Neural crest cell (in vitro differentiated cells): ENCODE data around the gene LLGL2. TPM values are rescaled to one million over a fixed set of nuclear protein-coding genes. Genes with fewer than 3 reads are reported as not detected.

Source experiments
- DNase-seq: peaks from one replicate; pipeline ENCODE4 v3.0.0; 2021; ENCODE audit warnings: low read depth, mixed read lengths, low spot score
- H3K27ac Mint-ChIP-seq: one replicate; pipeline ENCODE4 v1.8.0; 2021; ENCODE audit warnings: mild to moderate bottlenecking, mixed read lengths; ENCODE audit not compliant: unreplicated experiment
- H3K27me3 Mint-ChIP-seq: 2 replicates; pipeline ENCODE4 v1.8.0; 2021; ENCODE audit warnings: low read depth, mild to moderate bottlenecking, mixed read lengths
- H3K36me3 Mint-ChIP-seq: 2 replicates; pipeline ENCODE4 v1.8.0; 2021; ENCODE audit warnings: low read depth, mild to moderate bottlenecking, mixed read lengths
- H3K4me1 Mint-ChIP-seq: 2 replicates; pipeline ENCODE4 v1.8.0; 2021; ENCODE audit warnings: mixed read lengths
- H3K4me3 Mint-ChIP-seq: one replicate; pipeline ENCODE4 v1.8.0; 2021; ENCODE audit warnings: mild to moderate bottlenecking, mixed read lengths
- H3K9me3 Mint-ChIP-seq: 2 replicates; pipeline ENCODE4 v1.8.0; 2021; ENCODE audit warnings: mixed read lengths
- total RNA-seq: library from RNA; stranded (reverse); gene quantifications from 2 replicates; pipeline ENCODE4 v1.2.1, GENCODE V29; 2021
- TF ChIP-seq, protein P1 (sequence below): fragments of 200-600 bp; sonication (generic); conservative IDR thresholded peaks from 2 replicates; pipeline ENCODE4 v1.5.0; 2021; ENCODE audit warnings: antibody characterized with exemption, mild to moderate bottlenecking

LLGL2 gene
- total RNA-seq, 1 donor from 2014 or later, result 3.4 TPM

GRCh38 chr17:75500419-75501216 lies 24.9 kb upstream of the LLGL2 start:
- TF ChIP-seq, protein P1, sequence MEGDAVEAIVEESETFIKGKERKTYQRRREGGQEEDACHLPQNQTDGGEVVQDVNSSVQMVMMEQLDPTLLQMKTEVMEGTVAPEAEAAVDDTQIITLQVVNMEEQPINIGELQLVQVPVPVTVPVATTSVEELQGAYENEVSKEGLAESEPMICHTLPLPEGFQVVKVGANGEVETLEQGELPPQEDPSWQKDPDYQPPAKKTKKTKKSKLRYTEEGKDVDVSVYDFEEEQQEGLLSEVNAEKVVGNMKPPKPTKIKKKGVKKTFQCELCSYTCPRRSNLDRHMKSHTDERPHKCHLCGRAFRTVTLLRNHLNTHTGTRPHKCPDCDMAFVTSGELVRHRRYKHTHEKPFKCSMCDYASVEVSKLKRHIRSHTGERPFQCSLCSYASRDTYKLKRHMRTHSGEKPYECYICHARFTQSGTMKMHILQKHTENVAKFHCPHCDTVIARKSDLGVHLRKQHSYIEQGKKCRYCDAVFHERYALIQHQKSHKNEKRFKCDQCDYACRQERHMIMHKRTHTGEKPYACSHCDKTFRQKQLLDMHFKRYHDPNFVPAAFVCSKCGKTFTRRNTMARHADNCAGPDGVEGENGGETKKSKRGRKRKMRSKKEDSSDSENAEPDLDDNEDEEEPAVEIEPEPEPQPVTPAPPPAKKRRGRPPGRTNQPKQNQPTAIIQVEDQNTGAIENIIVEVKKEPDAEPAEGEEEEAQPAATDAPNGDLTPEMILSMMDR, result no peak
- Mint-ChIP-seq H3K27me3 (no peaks in the 10 kb centered on the region), H3K9me3 (no peaks in the 10 kb centered on the region), H3K4me1 (no peaks in the 10 kb centered on the region), H3K27ac (no peak overlapping the region), H3K36me3 (peaks cover 3% of the 10 kb centered on the region), H3K4me3 (no peak overlapping the region)
- DNase-seq, result no peak

GRCh38 chr17:75501378-75502071 lies 24.0 kb upstream of the LLGL2 start:
- no peak for DNase-seq
- Mint-ChIP-seq H3K27me3 (no peaks in the 10 kb centered on the region), H3K4me3 (no peak overlapping the region), H3K36me3 (peaks cover 6% of the 10 kb centered on the region), H3K9me3 (no peaks in the 10 kb centered on the region), H3K4me1 (no peaks in the 10 kb centered on the region), H3K27ac (peak overlapping the region; percentile 27)
- TF ChIP-seq, protein P1, result no peak

DNA sequence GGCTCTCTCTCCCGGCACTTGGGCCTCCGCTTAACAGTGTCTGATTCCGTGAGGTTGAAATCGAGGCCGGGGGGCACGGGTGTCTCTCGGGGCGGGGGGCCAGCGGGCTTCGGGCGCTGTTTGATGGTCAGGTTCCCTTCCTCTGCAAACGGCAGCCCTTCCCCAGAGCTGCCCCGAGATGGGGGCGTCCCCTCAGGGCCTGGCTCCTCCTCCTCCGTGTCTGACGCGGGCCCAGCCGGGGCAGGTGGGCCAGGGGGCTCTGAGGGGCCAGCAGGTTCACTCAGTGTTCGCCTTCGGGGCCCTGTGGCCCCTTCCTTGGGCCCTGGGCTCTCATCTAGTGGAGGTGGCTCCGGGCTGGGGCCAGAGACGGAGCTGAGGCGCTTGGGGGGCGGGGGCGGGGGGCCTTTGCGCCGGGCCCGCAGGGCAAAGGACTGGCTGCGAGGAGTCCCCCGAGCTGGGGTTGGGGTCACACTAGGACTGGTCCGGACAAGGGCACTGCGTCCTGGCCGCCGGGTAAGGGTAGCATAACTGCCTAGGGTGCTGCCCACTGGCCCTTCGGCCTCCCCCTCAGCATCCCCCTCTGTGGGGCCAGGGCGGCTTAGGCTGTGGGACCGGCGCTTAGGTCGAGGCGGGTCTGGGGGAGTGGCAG lies 23.3 kb upstream of the LLGL2 start:
- no peak for DNase-seq
- H3K27ac Mint-ChIP-seq, result no peak overlapping the region
- no peaks in the 10 kb centered on the region for H3K9me3 Mint-ChIP-seq
- no peak overlapping the region for H3K4me3 Mint-ChIP-seq
- peaks cover 6% of the 10 kb centered on the region for H3K36me3 Mint-ChIP-seq
- H3K4me1 Mint-ChIP-seq, result peaks cover 2% of the 10 kb centered on the region
- TF ChIP-seq, protein P1, result no peak
- no peaks in the 10 kb centered on the region for H3K27me3 Mint-ChIP-seq

DNA sequence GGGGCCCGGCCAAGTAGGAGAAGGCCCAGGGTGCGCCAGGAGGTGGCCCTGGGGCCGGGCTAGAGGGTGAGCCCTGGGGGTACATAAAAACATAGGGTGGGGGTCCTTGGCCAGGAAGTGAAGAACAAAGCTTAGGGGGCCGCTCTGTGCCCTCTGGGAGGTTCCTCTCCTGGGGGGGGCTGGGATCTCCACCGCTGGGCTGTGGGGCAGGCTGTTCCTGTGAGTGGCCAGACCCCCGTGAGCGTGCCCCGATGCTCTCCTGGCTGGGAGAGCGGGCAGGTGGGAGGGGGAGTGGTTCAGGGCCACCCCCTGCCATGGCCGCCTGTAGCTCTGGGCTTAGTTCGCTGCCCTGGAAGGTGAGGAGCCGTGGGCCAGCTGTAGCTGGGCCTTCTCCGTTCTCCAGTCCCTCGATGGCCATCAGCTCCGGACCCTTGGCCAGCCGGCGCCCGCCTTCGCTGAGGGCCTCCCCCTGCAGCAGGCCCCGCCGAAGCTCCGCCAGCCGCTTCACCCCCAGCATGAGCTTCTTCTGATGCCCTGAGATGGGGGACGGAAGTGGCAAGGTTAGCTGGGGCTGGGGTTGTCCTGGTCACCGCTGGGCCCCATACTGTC lies 22.7 kb upstream of the LLGL2 start:
- DNase-seq, result no peak
- TF ChIP-seq, protein P1, result no peak
- no peaks in the 10 kb centered on the region for H3K9me3 Mint-ChIP-seq

DNA sequence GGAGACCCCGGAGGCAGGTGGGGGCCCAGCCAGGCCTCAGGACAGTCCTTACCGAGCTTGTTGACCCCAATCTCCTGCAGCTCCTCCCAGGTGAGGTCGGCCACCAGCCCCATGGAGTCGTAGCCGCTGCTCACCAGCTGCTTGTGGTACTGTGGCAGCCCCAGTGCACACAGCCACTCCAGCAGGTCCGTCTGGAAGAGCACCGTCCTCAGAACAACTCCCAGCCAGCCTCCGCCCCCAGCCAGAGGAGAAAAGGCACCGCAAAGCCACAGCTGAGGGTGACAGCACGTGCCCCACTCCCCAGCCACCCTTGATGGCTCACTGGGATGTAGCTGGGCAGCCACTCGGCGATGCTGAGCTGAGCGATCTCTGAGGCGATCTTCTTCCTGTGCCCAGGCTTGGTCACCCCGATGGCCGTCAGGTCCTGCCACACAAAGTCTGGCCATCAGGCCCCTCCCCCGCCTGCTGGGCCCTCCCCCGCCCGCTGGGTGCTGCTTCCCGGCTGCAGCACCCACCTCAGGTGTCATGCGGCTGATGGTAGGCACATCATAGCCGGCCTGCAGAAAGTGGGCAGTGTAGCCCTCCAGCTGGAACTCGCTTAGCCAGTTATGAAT lies 22.1 kb upstream of the LLGL2 start:
- no peak overlapping the region for H3K27ac Mint-ChIP-seq
- peaks cover 10% of the 10 kb centered on the region for H3K4me1 Mint-ChIP-seq
- DNase-seq, result no peak
- peaks cover 3% of the 10 kb centered on the region for H3K36me3 Mint-ChIP-seq
- no peaks in the 10 kb centered on the region for H3K9me3 Mint-ChIP-seq
- no peak overlapping the region for H3K4me3 Mint-ChIP-seq
- TF ChIP-seq, protein P1, result no peak
- no peaks in the 10 kb centered on the region for H3K27me3 Mint-ChIP-seq

More for the DNA sequence above, 22.7 kb upstream of the LLGL2 start:
- Mint-ChIP-seq H3K36me3 (peaks cover 3% of the 10 kb centered on the region), H3K27me3 (no peaks in the 10 kb centered on the region), H3K4me1 (peaks cover 6% of the 10 kb centered on the region), H3K4me3 (no peak overlapping the region), H3K27ac (no peak overlapping the region)
